Parietal lobe (tissue), 1 donor: Measurements from ENCODE around the gene KIF3A. TPM values are rescaled to one million over a fixed set of nuclear protein-coding genes. Genes with fewer than 3 reads are reported as not detected.

Source experiments
- total RNA-seq: library from RNA; depleted of rRNA; stranded (reverse); fragments of >200 nt; gene quantifications from one replicate; pipeline ENCODE4 v1.2.3, GENCODE V29; 2014

KIF3A gene
- total RNA-seq, result 98.9 TPM

DNA sequence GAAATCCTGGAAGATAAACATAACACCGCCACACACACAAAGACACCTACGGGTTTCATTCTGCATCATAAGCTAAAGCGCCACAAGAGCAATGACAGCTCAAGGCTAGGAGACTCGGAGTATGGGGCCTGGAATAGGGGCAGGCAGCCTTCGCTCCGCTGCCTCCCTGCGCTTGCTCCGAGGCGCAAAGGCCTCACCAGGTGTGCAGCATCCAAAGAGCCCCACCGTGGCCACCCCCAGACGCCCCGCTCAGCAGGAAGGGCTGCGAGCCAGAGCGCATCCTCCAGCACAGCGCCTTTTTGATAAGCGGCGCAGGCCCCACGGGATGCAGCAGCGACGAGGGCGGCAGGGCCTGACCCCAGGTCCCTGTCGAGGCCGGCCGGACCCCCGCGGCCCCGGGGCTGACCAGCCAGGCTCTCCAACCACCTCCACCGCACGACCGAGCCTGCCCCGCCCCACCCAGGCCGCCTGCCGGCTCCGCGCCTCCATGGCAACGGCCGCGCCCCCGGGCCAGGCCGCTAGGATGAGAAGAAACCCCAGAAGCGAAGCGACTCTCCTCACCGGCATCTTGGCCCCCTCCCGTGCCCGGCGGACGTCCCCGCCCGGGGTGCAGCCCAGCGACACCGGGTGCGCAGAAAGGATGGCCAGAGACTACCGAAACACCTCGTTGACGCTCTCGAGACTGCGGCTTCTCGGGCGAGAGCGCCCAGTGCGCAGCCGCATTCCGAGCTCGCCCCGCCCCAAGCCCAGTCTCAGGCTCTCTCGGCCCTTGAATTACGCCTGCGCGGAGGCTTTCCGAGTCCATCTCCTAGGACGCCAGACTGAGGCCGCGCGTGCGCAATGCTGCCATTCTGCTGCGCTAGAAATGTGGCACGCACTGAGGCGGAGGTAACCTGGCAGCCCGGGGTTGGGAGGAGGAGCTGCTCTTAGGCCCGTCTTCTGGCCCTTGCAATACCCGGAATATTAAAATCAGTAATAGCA lies at the start of gene KIF3A:
Gene KIF3A, minus strand, starts transcription at position 694 of the 981 bp plus-strand sequence. Its CDS starts 127 bp downstream, at position 567.

DNA sequence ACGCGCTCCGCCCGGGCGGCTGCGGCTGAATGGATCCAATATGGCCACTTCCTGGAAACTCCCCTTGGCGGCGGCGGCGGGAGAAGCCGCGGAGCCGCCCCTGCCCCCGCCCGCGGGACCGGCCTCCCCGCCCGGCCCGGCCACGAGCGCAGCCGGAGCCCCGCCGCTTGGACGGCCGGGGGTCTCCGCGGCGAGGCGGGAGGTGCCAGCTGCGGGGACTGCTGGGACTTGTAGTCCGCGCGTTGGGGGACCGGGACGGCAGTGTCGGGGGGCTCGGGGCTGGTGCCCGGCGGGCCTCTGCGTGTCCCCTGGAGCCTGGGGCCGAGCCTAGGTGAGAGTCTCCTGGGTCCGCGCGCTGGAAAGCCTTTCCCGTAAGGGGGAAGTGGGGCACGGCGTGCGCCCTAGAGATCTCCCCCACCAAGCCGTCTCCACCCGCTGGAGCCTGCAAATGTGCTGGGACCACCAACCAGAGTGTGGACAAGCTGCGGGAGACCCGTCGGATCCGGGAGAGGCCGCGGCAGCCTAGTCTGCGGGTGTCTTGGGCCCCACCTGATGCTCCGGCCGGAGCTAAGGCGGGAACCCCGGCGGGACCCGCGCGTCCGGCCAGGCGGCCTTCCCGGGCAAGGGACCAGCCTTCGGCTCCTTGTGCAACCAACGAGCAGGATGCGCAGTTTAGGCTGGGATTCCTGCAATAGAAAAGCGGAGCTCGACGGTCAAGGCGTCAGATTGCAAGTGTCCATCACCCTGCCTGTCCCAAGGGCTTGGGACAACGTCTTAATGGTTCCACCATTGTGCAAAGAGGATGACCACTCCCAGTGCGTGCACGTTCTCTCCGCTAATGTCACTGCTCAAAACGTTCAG lies 40.1 kb upstream of the KIF3A start, which contains the start of gene SEPTIN8:
Gene SEPTIN8, minus strand, starts transcription at position 31 of the 861 bp plus-strand sequence. CDS start 102 bp downstream, outside the sequence.

DNA sequence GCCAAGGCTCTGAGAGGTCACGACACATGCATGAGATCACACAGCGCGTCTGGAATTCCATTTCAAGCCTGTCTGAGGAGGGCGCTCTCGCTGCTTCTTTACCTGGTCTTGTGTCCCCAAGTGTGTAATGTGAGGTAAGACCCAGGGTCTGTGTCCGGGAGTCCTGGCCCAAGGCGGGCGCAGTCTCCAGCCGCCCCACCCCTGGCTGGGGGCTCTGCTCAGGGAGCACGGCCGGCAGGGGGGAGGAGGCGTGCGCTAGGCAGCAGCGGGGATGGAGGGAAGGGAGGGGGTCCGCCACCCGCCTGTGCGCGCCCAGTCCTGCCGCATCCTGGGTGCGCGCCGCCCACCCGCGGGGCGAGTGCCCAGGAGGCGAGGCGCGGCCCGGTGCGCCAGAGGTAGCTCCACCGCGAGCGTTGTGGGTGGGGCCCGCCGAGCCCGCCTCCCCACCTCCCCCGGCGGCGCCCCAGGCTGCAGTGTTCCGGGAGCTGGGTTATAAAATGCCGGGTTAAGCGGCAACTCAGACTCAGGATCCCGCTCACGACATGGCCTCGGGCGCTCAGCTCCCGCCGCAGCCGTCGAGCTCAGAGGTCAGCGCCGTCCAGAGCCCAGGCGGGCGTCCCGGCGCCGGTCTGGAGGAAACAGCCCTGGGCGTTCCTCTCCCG lies 9.7 kb upstream of the KIF3A start, which contains the start of gene CCNI2:
Gene CCNI2, plus strand, starts transcription at position 473 of the 662 bp plus-strand sequence. Its CDS starts 70 bp downstream, at position 543.

DNA sequence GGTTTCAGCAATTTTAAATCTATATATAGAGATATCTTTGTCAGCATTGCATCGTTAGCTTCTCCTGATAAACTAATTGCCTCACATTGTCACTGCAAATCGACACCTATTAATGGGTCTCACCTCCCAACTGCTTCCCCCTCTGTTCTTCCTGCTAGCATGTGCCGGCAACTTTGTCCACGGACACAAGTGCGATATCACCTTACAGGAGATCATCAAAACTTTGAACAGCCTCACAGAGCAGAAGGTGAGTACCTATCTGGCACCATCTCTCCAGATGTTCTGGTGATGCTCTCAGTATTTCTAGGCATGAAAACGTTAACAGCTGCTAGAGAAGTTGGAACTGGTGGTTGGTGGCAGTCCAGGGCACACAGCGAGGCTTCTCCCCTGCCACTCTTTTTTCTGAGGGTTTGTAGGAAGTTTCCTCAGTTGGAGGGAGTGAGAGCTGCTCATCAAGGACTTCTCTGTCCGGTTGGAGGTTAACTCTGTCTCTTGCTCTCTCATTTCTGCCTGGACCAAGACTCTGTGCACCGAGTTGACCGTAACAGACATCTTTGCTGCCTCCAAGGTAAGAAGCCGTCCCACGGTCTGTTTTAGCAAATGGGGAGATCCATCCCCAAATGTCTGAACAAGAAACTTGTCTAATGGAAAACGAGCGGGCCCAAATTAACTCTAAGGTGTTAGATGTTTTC lies 63.3 kb downstream of the KIF3A start, which contains the start of gene IL4:
Gene IL4, plus strand, starts transcription at position 51 of the 692 bp plus-strand sequence. Its CDS starts 62 bp downstream, at position 113.

DNA sequence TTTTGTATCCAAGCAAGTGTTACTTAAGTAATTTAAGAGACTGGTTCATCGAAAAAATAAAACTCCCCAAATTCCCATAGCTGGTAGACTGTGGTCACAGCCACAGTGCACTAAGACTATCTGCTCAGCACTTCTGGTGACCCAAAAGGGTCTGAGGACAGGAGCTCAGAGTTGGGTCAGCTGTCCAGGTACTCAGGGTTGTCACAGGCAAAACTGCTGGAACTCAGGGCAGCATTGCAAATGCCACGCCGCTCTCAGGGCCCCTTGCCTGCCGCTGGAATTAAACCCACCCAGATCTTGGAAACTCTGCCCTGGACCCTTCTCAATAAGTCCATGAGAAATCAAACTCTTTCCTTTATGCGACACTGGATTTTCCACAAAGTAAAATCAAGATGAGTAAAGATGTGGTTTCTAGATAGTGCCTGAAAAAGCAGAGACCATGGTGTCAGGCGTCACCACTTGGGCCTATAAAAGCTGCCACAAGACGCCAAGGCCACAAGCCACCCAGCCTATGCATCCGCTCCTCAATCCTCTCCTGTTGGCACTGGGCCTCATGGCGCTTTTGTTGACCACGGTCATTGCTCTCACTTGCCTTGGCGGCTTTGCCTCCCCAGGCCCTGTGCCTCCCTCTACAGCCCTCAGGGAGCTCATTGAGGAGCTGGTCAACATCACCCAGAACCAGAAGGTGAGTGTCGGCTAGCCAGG lies 79.5 kb downstream of the KIF3A start, which contains the start of gene IL13:
Gene IL13, plus strand, starts transcription at position 498 of the 705 bp plus-strand sequence. Its CDS starts 14 bp downstream, at position 512.

Other genes with a start within 250 kb of the KIF3A start
- gene IRF1, start 246.8 kb downstream of the KIF3A start, total RNA-seq, result 2.5 TPM
- gene IL5, start 194.0 kb downstream of the KIF3A start, total RNA-seq, result not detected
- gene RAD50, start 180.6 kb downstream of the KIF3A start, total RNA-seq, result 64.2 TPM
- not detected for gene IL13, start 79.4 kb downstream of the KIF3A start, total RNA-seq
- gene IL4, start 63.6 kb downstream of the KIF3A start, total RNA-seq, result not detected
- 0.94 TPM for gene CCNI2, start 9.9 kb upstream of the KIF3A start, total RNA-seq
- gene SEPTIN8, start 39.7 kb upstream of the KIF3A start, total RNA-seq, result 45.1 TPM
- 3.1 TPM for gene SOWAHA, start 75.8 kb upstream of the KIF3A start, total RNA-seq
- 0.94 TPM for gene SHROOM1, start 93.1 kb upstream of the KIF3A start, total RNA-seq
- 0.94 TPM for gene GDF9, start 128.9 kb upstream of the KIF3A start, total RNA-seq
- 93.9 TPM for gene UQCRQ, start 129.1 kb upstream of the KIF3A start, total RNA-seq
- 4.7 TPM for gene LEAP2, start 136.1 kb upstream of the KIF3A start, total RNA-seq
- 118 TPM for gene AFF4, start 226.1 kb upstream of the KIF3A start, total RNA-seq